HG02973 (cell line): ENCODE measurements around the gene BARHL1.

Experiments used
- ATAC-seq: cut with Tn5 transposase; IDR thresholded peaks from one replicate; pipeline ENCODE4 v1.9.1; 2021; ENCODE audit warnings: moderate library complexity; ENCODE audit not compliant: unreplicated experiment

The BARHL1 gene

GRCh38 chr9:132610661-132611060, 28.3 kb downstream of the BARHL1 start:
- ATAC-seq, result no peak

GRCh38 chr9:132614324-132614723, 31.9 kb downstream of the BARHL1 start:
- ATAC-seq, result no peak

- ATAC-seq, result no peak
Measured at GRCh38 chr9:132615774-132616173, 33.4 kb downstream of the BARHL1 start.

GRCh38 chr9:132616725-132617124, 34.3 kb downstream of the BARHL1 start:
- no peak for ATAC-seq

- ATAC-seq, result no peak
Measured at GRCh38 chr9:132622159-132622558, 39.8 kb downstream of the BARHL1 start.

- ATAC-seq, result no peak
Measured at GRCh38 chr9:132626285-132626684, 43.9 kb downstream of the BARHL1 start.

GRCh38 chr9:132627106-132627505, 44.7 kb downstream of the BARHL1 start:
- no peak for ATAC-seq

- ATAC-seq, result no peak
Measured at GRCh38 chr9:132627594-132627993, 45.2 kb downstream of the BARHL1 start.

- ATAC-seq, result no peak
Measured at GRCh38 chr9:132628746-132629145, 46.3 kb downstream of the BARHL1 start.

- no peak for ATAC-seq
Measured at GRCh38 chr9:132630116-132630515, 47.7 kb downstream of the BARHL1 start.

- ATAC-seq, result no peak
Measured at GRCh38 chr9:132630811-132631210, 48.4 kb downstream of the BARHL1 start.

- no peak for ATAC-seq
Measured at GRCh38 chr9:132631280-132631679, 48.9 kb downstream of the BARHL1 start.

- ATAC-seq, result no peak
Measured at GRCh38 chr9:132631685-132632084, 49.3 kb downstream of the BARHL1 start.

- no peak for ATAC-seq
Measured at GRCh38 chr9:132632413-132633129, 50.2 kb downstream of the BARHL1 start.

GRCh38 chr9:132634327-132634726, 51.9 kb downstream of the BARHL1 start:
- ATAC-seq, result no peak

GRCh38 chr9:132637351-132637750, 54.9 kb downstream of the BARHL1 start:
- ATAC-seq, result no peak

GRCh38 chr9:132637801-132638200, 55.4 kb downstream of the BARHL1 start:
- no peak for ATAC-seq

GRCh38 chr9:132638240-132638639, 55.8 kb downstream of the BARHL1 start:
- ATAC-seq, result no peak

- no peak for ATAC-seq
Measured at GRCh38 chr9:132639322-132639721, 56.9 kb downstream of the BARHL1 start.
